OCI-LY3 (cell line): ENCODE data around the gene TPX2.

Experiments
- EZH2phosphoT487 ChIP-seq: fragments of 200-600 bp; shearing (Covaris generic); IDR thresholded peaks from 2 replicates; pipeline ENCODE4 v1.6.1; 2018; ENCODE audit warnings: antibody characterized with exemption, mixed run types, low read depth
- TF ChIP-seq, protein P1 (sequence below): fragments of 200-600, 300-600 bp; sonication (generic); IDR thresholded peaks from 2 replicates; pipeline ENCODE4 v1.5.1; 2014; ENCODE audit warnings: antibody characterized with exemption, low read length, low read depth

GRCh38 chr20:31824554-31825313, 85.6 kb downstream of the TPX2 start:
- no peak for TF ChIP-seq EZH2phosphoT487
- TF ChIP-seq, protein P1, sequence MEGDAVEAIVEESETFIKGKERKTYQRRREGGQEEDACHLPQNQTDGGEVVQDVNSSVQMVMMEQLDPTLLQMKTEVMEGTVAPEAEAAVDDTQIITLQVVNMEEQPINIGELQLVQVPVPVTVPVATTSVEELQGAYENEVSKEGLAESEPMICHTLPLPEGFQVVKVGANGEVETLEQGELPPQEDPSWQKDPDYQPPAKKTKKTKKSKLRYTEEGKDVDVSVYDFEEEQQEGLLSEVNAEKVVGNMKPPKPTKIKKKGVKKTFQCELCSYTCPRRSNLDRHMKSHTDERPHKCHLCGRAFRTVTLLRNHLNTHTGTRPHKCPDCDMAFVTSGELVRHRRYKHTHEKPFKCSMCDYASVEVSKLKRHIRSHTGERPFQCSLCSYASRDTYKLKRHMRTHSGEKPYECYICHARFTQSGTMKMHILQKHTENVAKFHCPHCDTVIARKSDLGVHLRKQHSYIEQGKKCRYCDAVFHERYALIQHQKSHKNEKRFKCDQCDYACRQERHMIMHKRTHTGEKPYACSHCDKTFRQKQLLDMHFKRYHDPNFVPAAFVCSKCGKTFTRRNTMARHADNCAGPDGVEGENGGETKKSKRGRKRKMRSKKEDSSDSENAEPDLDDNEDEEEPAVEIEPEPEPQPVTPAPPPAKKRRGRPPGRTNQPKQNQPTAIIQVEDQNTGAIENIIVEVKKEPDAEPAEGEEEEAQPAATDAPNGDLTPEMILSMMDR: no peak
